Gastrocnemius medialis (tissue), 4 donors: Measurements from ENCODE around the gene COMMD9. TPM values are rescaled to one million over a fixed set of nuclear protein-coding genes. Genes with fewer than 3 reads are reported as not detected.

ENCODE experiments used
- ATAC-seq, 2 donors: fragments of 150-250 bp; one replicate each; pipeline ENCODE4 v1.9.1; 2016
- DNase-seq, 2 donors: peaks; one replicate each; pipeline ENCODE4 v3.0.0-alpha.2; 2019
- H3K27ac ChIP-seq, 4 donors: fragments of 200-600 bp; sonication (generic); 1 replicate in 1 of 4; 2 replicates in 3 of 4; pipeline ENCODE4 v1.5.1; 2016 to 2018; ENCODE audit warnings: mild to moderate bottlenecking in 2 of 4, moderate library complexity in 1 of 4
- H3K27me3 ChIP-seq, 3 donors: fragments of 200-600 bp; sonication (generic) in 2 of 3; 1 replicate in 1 of 3; 2 replicates in 2 of 3; pipeline versions ENCODE4 v1.5.1 to v1.6.0; 2016 to 2019; ENCODE audit warnings: mild to moderate bottlenecking in 1 of 3, moderate library complexity in 1 of 3
- H3K36me3 ChIP-seq, 2 donors: fragments of 200-600 bp; sonication (generic) in 1 of 2; one replicate each; pipeline ENCODE4 v1.5.1; 2017 to 2018
- H3K4me1 ChIP-seq, 2 donors: fragments of 200-600 bp; sonication (generic) in 1 of 2; one replicate each; pipeline ENCODE4 v1.5.1; 2016 to 2017; ENCODE audit warnings: mild to moderate bottlenecking in 2 of 2
- H3K4me3 ChIP-seq, 4 donors: fragments of 200-600 bp; sonication (generic) in 3 of 4; 1 replicate in 1 of 4; 2 replicates in 3 of 4; pipeline ENCODE4 v1.5.1; 2016 to 2019; ENCODE audit warnings: mild to moderate bottlenecking in 2 of 4
- H3K9me3 ChIP-seq, 3 donors: fragments of 200-600 bp; sonication (generic) in 2 of 3; 1 replicate in 1 of 3; 2 replicates in 2 of 3; pipeline ENCODE4 v1.5.1; 2016 to 2019
- CTCF ChIP-seq, 5 experiments: fragments of 450-650 bp in 3 of 5; fragments of 200-600 bp in 2 of 5; sonication (generic) in 2 of 5; IDR thresholded peaks in 4 of 5; conservative IDR thresholded peaks in 1 of 5; 1 replicate in 4 of 5; 2 replicates in 1 of 5; pipeline ENCODE4 v1.5.1; 2016 to 2019; ENCODE audit warnings: antibody characterized with exemption in 5 of 5, mild to moderate bottlenecking in 3 of 5, moderate library complexity in 3 of 5
- POLR2A ChIP-seq, 2 donors: fragments of 450-650 bp; IDR thresholded peaks; one replicate each; pipeline ENCODE4 v1.6.1; 2017; ENCODE audit warnings: antibody characterized with exemption in 2 of 2, mild to moderate bottlenecking in 2 of 2, moderate library complexity in 2 of 2
- in situ Hi-C, 4 donors: fragments of 200-750 bp; cut with MboI; loops; one replicate each; pipeline versions ENCODE4 v1.15.0 to v1.8.0; 2017; ENCODE audit warnings: low sequenced_read_pairs in 4 of 4
- intact Hi-C: fragments of 100-400 bp; cut with DNase I; formaldehyde crosslinking; loops from one replicate; pipeline ENCODE4 v1.15.1; 2023; ENCODE audit warnings: low total_unique reads
- total RNA-seq, 4 donors: library from RNA; depleted of rRNA; stranded (reverse); fragments of >200 nt; gene quantifications; one replicate each; pipeline versions ENCODE4 v1.1.0 to v1.2.3, GENCODE V29; 2016

Gene COMMD9
- total RNA-seq, 4 donors from 2014 or later = 51.8 to 68.6 (median 57.7) TPM

GRCh38 chr11:36258730-36259360 lies 30.4 kb downstream of the COMMD9 start:
- intact Hi-C loops = loop anchor here (1.0 to 2.0 kb wide), 2 partner anchors 437 to 642 kb away; no protein-coding TSS in a partner anchor
- H3K4me3 ChIP-seq = no peak overlapping the region
- no peaks in the 10 kb centered on the region for H3K4me1 ChIP-seq
- in situ Hi-C loops = loop anchor here (25.0 kb wide), 3 partner anchors 222 to 447 kb away; no protein-coding TSS in a partner anchor
- DNase-seq = peak; percentile 33 to 37
- TF ChIP-seq POLR2A (IDR thresholded peaks at IDR 0.05) = no peak
- TF ChIP-seq CTCF (IDR thresholded peaks at IDR 0.05 in 4 of 5, conservative IDR thresholded peaks at IDR 0.05 in 1 of 5) = peak; percentile 27 to 60 (median 52)
- H3K36me3 ChIP-seq = no peaks in the 10 kb centered on the region
- no peaks in the 10 kb centered on the region for H3K27me3 ChIP-seq
- ATAC-seq = peak; percentile 60 to 84
- H3K9me3 ChIP-seq = no peaks in the 10 kb centered on the region
- H3K27ac ChIP-seq = no peak overlapping the region

GRCh38 chr11:36257351-36257750 lies 31.9 kb downstream of the COMMD9 start:
- intact Hi-C loops = no loop called here

GRCh38 chr11:36254713-36255112 lies 34.5 kb downstream of the COMMD9 start:
- DNase-seq (no peak), ATAC-seq (no peak)
- intact Hi-C loops (no loop called here), in situ Hi-C loops (loop anchor here (25.0 kb wide), 3 partner anchors 217 to 442 kb away; no protein-coding TSS in a partner anchor)
- TF ChIP-seq POLR2A (IDR thresholded peaks at IDR 0.05) = no peak
- no peak for TF ChIP-seq CTCF (IDR thresholded peaks at IDR 0.05 in 4 of 5, conservative IDR thresholded peaks at IDR 0.05 in 1 of 5)
- no peaks in the 10 kb centered on the region for H3K27me3 ChIP-seq
- no peaks in the 10 kb centered on the region for H3K36me3 ChIP-seq
- no peak overlapping the region for H3K27ac ChIP-seq
- H3K4me1 ChIP-seq = no peaks in the 10 kb centered on the region
- H3K9me3 ChIP-seq = no peaks in the 10 kb centered on the region
- H3K4me3 ChIP-seq = no peak overlapping the region

More at GRCh38 chr11:36257351-36257750, 31.9 kb downstream of the COMMD9 start:
- ATAC-seq = no peak
- no peaks in the 10 kb centered on the region for H3K9me3 ChIP-seq
- in situ Hi-C loops = loop anchor here (25.0 kb wide), 3 partner anchors 220 to 445 kb away; no protein-coding TSS in a partner anchor
- H3K27ac ChIP-seq = no peak overlapping the region
- DNase-seq = no peak
- H3K4me3 ChIP-seq = no peak overlapping the region
- H3K4me1 ChIP-seq = no peaks in the 10 kb centered on the region
- H3K27me3 ChIP-seq = no peaks in the 10 kb centered on the region
- no peak for TF ChIP-seq POLR2A (IDR thresholded peaks at IDR 0.05)
- no peak for TF ChIP-seq CTCF (IDR thresholded peaks at IDR 0.05 in 4 of 5, conservative IDR thresholded peaks at IDR 0.05 in 1 of 5)
- no peaks in the 10 kb centered on the region for H3K36me3 ChIP-seq

- Histone ChIP-seq H3K4me3 (no peak overlapping the region), H3K27me3 (no peaks in the 10 kb centered on the region), H3K36me3 (no peaks in the 10 kb centered on the region), H3K9me3 (no peaks in the 10 kb centered on the region), H3K27ac (no peak overlapping the region), H3K4me1 (no peaks in the 10 kb centered on the region)
- ATAC-seq (no peak), DNase-seq (no peak)
- intact Hi-C loops (no loop called here), in situ Hi-C loops (loop anchor here (25.0 kb wide), 3 partner anchors 216 to 441 kb away; no protein-coding TSS in a partner anchor)
- TF ChIP-seq POLR2A (IDR thresholded peaks at IDR 0.05) (no peak), CTCF (IDR thresholded peaks at IDR 0.05 in 4 of 5, conservative IDR thresholded peaks at IDR 0.05 in 1 of 5) (no peak)
Measured at GRCh38 chr11:36253238-36253637, 36.0 kb downstream of the COMMD9 start.
